Activated naive CD4-positive, alpha-beta T cell treated with anti-CD3 and anti-CD28 coated beads, Interleukin-2, amount 50 U/mL, for 72 hours (primary cell): ENCODE measurements around the gene WEE1. TPM values are rescaled to one million over a fixed set of nuclear protein-coding genes. Genes with fewer than 3 reads are reported as not detected.
"Not testable (repeated sequence)": the region's sequence is repeated elsewhere in the genome, so short reads cannot be mapped to it uniquely, and the experiment has no call there.

ENCODE experiments used
- ATAC-seq, 2 donors: fragments of 150-1000 bp; cut with Tn5 transposase; 2 replicates each; pipeline ENCODE4 v1.10.0; 2021; ENCODE audit warnings: mild to moderate bottlenecking in 2 of 2, moderate library complexity in 2 of 2
- DNase-seq, 2 donors: peaks; one replicate each; pipeline ENCODE4 v3.0.0; 2021 to 2022; ENCODE audit warnings: low spot score in 2 of 2
- H3K27ac Mint-ChIP-seq, 2 donors: one replicate each; pipeline ENCODE4 v1.8.0; 2022; ENCODE audit warnings: mild to moderate bottlenecking in 2 of 2, mixed read lengths in 2 of 2
- H3K36me3 Mint-ChIP-seq, 2 donors: one replicate each; pipeline ENCODE4 v1.8.0; 2022; ENCODE audit warnings: mixed read lengths in 2 of 2
- H3K9me3 Mint-ChIP-seq, 2 donors: one replicate each; pipeline ENCODE4 v1.8.0; 2022; ENCODE audit warnings: mixed read lengths in 2 of 2
- total RNA-seq, 2 donors: library from RNA; stranded (reverse); gene quantifications; one replicate each; pipeline ENCODE4 v1.2.3, GENCODE V29; 2022

Gene WEE1
- total RNA-seq, 2 donors from 2014 or later: 39.8 to 52.3 TPM

GRCh38 chr11:9605742-9606141 is 32.3 kb downstream of the WEE1 start:
- DNase-seq (no peak), ATAC-seq (no peak)
- Mint-ChIP-seq H3K27ac (no peak overlapping the region), H3K9me3 (no peaks in the 10 kb centered on the region), H3K36me3 (peaks cover 0 to 5% of the 10 kb centered on the region in 2 donors)

GRCh38 chr11:9606809-9607510 is 33.5 kb downstream of the WEE1 start:
- H3K27ac Mint-ChIP-seq: no peak overlapping the region
- ATAC-seq: no peak
- no peak for DNase-seq
- peaks cover 0 to 5% of the 10 kb centered on the region in 2 donors for H3K36me3 Mint-ChIP-seq
- H3K9me3 Mint-ChIP-seq: no peaks in the 10 kb centered on the region

GRCh38 chr11:9607511-9607899 is 34.0 kb downstream of the WEE1 start:
- DNase-seq (no peak), ATAC-seq (no peak)
- Mint-ChIP-seq H3K36me3 (peaks cover 0 to 5% of the 10 kb centered on the region in 2 donors), H3K27ac (no peak overlapping the region), H3K9me3 (no peaks in the 10 kb centered on the region)

- Mint-ChIP-seq H3K27ac (peak overlapping the region in 1 of 2 donors; percentile 8), H3K9me3 (no peaks in the 10 kb centered on the region), H3K36me3 (peaks cover 0 to 5% of the 10 kb centered on the region in 2 donors)
- DNase-seq (no peak), ATAC-seq (no peak)
Observed at GRCh38 chr11:9609002-9609759, 35.7 kb downstream of the WEE1 start.

- Mint-ChIP-seq H3K27ac (peak overlapping the region in 1 of 2 donors; percentile 8), H3K36me3 (peaks cover 0 to 5% of the 10 kb centered on the region in 2 donors), H3K9me3 (no peaks in the 10 kb centered on the region)
- DNase-seq (no peak), ATAC-seq (no peak)
Observed at GRCh38 chr11:9609841-9610240, 36.4 kb downstream of the WEE1 start.

GRCh38 chr11:9613118-9613829 is 39.8 kb downstream of the WEE1 start:
- peak; percentile 89 to 92 for DNase-seq

GRCh38 chr11:9613830-9614762 is 40.6 kb downstream of the WEE1 start:
- Mint-ChIP-seq H3K9me3 (no peaks in the 10 kb centered on the region), H3K27ac (peak overlapping the region; percentile 91 to 97), H3K36me3 (peaks cover 0 to 4% of the 10 kb centered on the region in 2 donors)
- ATAC-seq (peak; percentile 81 to 86), DNase-seq (peak; percentile 93 to 94)

More at GRCh38 chr11:9613118-9613829, 39.8 kb downstream of the WEE1 start:
- ATAC-seq: peak; percentile 69 to 73
- no peaks in the 10 kb centered on the region for H3K9me3 Mint-ChIP-seq
- H3K36me3 Mint-ChIP-seq: peaks cover 0 to 5% of the 10 kb centered on the region in 2 donors
- peak overlapping the region; percentile 91 to 97 for H3K27ac Mint-ChIP-seq

- peak in 1 of 2 donors; percentile 35 for ATAC-seq
- Mint-ChIP-seq H3K27ac (peak overlapping the region in 1 of 2 donors; percentile 91), H3K9me3 (no peaks in the 10 kb centered on the region), H3K36me3 (no peaks in the 10 kb centered on the region)
- DNase-seq: peak in 1 of 2 donors; percentile 60
Observed at GRCh38 chr11:9615031-9615451, 41.6 kb downstream of the WEE1 start.

- no peak overlapping the region for H3K27ac Mint-ChIP-seq
- no peaks in the 10 kb centered on the region for H3K36me3 Mint-ChIP-seq
- ATAC-seq (no peak), DNase-seq (no peak)
- no peaks in the 10 kb centered on the region for H3K9me3 Mint-ChIP-seq
Observed at GRCh38 chr11:9616042-9616675, 42.7 kb downstream of the WEE1 start.

- DNase-seq: no peak
- Mint-ChIP-seq H3K9me3 (no peaks in the 10 kb centered on the region), H3K27ac (no peak overlapping the region), H3K36me3 (no peaks in the 10 kb centered on the region)
- ATAC-seq: no peak
Observed at GRCh38 chr11:9616858-9617257, 43.4 kb downstream of the WEE1 start.

- Mint-ChIP-seq H3K9me3 (no peaks in the 10 kb centered on the region), H3K27ac (no peak overlapping the region), H3K36me3 (no peaks in the 10 kb centered on the region)
- no peak for DNase-seq
- ATAC-seq: no peak
Observed at GRCh38 chr11:9617940-9618339, 44.5 kb downstream of the WEE1 start.

GRCh38 chr11:9619004-9619403 is 45.5 kb downstream of the WEE1 start:
- DNase-seq (no peak), ATAC-seq (no peak)
- no peaks in the 10 kb centered on the region for H3K9me3 Mint-ChIP-seq
- H3K27ac Mint-ChIP-seq: no peak overlapping the region
- H3K36me3 Mint-ChIP-seq: no peaks in the 10 kb centered on the region

- no peak for ATAC-seq
- no peak for DNase-seq
Observed at GRCh38 chr11:9619971-9620370, 46.5 kb downstream of the WEE1 start.

GRCh38 chr11:9622353-9622752 is 48.9 kb downstream of the WEE1 start:
- H3K27ac Mint-ChIP-seq, ATAC-seq, DNase-seq, H3K36me3 Mint-ChIP-seq, H3K9me3 Mint-ChIP-seq: not testable (repeated sequence)

More at GRCh38 chr11:9619971-9620370, 46.5 kb downstream of the WEE1 start:
- no peaks in the 10 kb centered on the region for H3K9me3 Mint-ChIP-seq
- peak overlapping the region in 1 of 2 donors; percentile 7 for H3K27ac Mint-ChIP-seq
- H3K36me3 Mint-ChIP-seq: no peaks in the 10 kb centered on the region

GRCh38 chr11:9623053-9623452 is 49.6 kb downstream of the WEE1 start:
- H3K27ac Mint-ChIP-seq, H3K9me3 Mint-ChIP-seq, DNase-seq, H3K36me3 Mint-ChIP-seq, ATAC-seq: not testable (repeated sequence)

GRCh38 chr11:9624448-9624847 is 51.0 kb downstream of the WEE1 start:
- DNase-seq: no peak
- no peaks in the 10 kb centered on the region for H3K36me3 Mint-ChIP-seq
- H3K9me3 Mint-ChIP-seq: no peaks in the 10 kb centered on the region
- ATAC-seq: no peak
- H3K27ac Mint-ChIP-seq: no peak overlapping the region
